SKM-1 treated with dmso at 0.1 percent for 144 hours (cell line): Measurements from ENCODE around the gene SRP14.
"Not testable (repeated sequence)": the region's sequence is repeated elsewhere in the genome, so short reads cannot be mapped to it uniquely, and the experiment has no call there.

Experiments
- DNase-seq: peaks from one replicate; lab custom pipeline; 2025; ENCODE audit not compliant: unreplicated experiment; lab: John Stamatoyannopoulos, UW

Gene SRP14

DNA sequence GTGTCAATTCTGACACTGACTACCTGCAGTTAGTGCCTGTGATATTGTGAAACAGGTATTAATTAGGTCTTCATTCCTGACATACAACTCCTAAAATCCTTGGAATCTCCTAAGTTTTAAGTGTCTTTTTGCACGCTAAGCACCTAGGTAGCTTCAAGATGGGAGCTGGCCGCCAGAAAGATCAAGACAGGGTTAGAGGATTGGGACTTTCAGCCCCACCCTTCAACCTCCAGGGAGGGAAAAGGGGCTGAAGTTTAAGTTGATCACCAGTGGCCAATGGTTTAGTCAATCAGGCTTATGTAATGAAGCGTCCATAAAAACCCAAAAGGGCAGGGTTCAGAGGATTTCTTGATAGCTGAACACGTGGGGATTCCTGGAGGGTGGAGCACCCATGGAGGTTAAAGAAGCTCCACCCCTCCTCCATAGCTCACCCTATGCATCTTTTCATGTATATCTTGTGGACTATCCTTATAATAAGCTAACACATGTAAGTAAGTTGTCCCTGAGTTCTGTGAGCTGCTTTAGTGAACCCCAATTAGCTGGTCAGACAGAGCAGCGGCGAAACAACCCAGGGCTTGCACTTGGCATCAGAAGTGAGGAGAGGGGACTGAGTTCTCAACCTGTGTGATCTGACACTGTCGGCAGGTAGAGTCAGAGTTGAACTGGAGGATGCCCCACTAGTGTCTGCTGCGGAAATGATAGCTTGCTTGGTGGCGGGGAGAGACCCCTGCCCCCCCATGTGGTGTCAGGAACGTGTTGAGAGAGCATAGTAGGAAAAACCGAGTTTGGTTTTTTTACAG is 12.8 kb upstream of the SRP14 start:
- DNase-seq, result no peak

GRCh38 chr15:40050788-40051470 is 11.9 kb upstream of the SRP14 start:
- DNase-seq, result no peak

DNA sequence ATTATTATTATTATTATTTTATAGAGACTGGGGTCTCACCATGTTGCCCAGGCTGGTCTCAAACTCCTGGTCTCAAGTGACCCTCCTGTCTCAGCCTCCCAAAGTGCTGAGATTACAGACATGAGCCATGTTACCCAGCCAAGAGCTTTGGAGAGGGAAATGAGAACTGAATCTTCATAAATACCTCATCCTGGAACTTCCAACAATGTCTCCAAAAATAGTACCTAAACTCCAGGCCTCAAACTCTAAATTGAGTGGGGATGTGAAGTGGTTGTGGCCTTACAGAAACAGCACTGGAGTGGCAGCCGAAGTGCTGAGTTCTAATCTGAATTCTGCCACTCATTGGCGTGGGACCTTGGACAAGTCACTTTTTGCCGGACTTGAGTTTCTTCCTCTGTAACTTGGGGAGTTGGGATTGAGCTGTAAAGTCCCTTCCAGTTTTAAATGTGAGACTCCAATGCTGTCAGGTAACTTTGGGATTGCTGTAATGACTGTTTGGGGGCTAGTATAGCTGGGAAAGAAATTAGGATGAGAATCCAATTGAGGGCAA is 10.0 kb upstream of the SRP14 start:
- DNase-seq, result no peak

GRCh38 chr15:40048211-40048792 is 9.3 kb upstream of the SRP14 start:
- DNase-seq, result peak; percentile 33

- peak; percentile 41 for DNase-seq
Measured at GRCh38 chr15:40047415-40048210, 8.6 kb upstream of the SRP14 start.

- DNase-seq, result no peak
Measured at GRCh38 chr15:40046721-40047414, 7.9 kb upstream of the SRP14 start.

GRCh38 chr15:40045572-40046217 is 6.7 kb upstream of the SRP14 start:
- DNase-seq, result no peak

GRCh38 chr15:40044717-40045571 is 6.0 kb upstream of the SRP14 start:
- peak; percentile 54 for DNase-seq

GRCh38 chr15:40043927-40044716 is 5.1 kb upstream of the SRP14 start:
- DNase-seq, result no peak

DNA sequence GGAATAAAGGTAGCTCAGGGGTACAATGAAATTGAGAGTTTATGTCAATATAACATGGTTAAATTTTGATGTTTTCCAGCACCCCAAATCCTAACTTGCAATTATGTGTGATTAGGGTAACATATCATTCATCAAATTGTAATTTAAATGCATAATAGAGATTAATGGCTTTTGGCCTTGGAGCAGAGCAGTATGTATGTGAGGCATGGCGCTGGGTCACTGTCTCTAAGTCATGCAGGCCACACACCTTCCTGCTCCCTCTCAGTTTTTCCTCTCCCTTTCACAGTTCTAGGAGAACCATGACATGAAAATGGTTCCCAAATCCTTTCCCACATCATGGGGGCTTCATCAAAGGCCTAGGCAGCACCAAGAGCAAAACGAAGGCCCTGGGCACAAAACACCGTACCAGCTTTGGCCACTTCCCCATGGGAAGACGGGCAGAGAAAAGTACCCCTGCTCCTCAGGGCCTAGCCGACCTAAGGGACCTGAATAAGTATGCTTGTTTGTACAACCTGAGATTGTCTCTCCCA is 3.9 kb upstream of the SRP14 start:
- no peak for DNase-seq

- no peak for DNase-seq
Measured at GRCh38 chr15:40040770-40041169, 1.8 kb upstream of the SRP14 start.

GRCh38 chr15:40040293-40040635 is 1.3 kb upstream of the SRP14 start:
- DNase-seq, result no peak

GRCh38 chr15:40038275-40038637 is 725 bp downstream of the SRP14 start:
- DNase-seq, result no peak

- no peak for DNase-seq
Measured at GRCh38 chr15:40037721-40038120, 1.3 kb downstream of the SRP14 start.

- not testable (repeated sequence) for DNase-seq
Measured at GRCh38 chr15:40035182-40035581, 3.8 kb downstream of the SRP14 start.

DNA sequence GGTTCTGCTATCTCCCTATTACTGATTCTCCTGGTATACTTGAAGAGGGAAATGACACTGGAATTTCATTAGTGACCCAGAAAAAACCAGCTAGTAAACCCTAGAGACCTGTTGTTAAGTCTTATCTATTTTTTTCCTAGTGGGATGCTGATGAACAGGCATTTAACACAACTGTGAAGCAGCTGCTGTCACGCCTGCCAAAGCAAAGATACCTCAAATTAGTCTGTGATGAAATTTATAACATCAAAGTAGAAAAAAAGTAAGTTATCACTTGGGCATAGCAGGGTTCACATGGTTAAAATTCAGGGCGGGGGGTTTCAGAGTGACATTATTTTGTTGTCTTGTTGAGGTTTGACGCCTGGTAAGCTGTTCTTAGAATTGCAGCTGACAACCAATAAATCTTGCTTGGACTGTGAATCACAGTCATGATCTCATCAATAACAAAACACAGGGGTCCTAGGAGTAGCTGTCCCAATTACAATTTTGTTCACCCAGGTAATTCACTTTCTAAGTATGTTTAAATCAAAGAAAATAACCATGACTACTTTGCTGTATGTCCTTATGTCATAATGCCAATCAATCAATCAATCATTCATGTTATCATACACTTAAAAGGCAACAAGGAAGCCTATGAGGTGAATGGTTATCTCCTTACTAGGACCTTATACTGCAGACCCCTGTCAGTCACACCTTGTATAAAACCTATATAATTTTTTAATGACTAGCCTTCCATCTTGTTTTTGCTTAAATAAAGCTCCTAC is 4.6 kb downstream of the SRP14 start:
- no peak for DNase-seq

GRCh38 chr15:40032125-40032839 is 6.7 kb downstream of the SRP14 start:
- no peak for DNase-seq
